Subcutaneous abdominal adipose tissue (tissue), 5 donors: ENCODE data around the gene MAP7.
"Not testable (repeated sequence)": the region's sequence is repeated elsewhere in the genome, so short reads cannot be mapped to it uniquely, and the experiment has no call there.

Experiments
- H3K27ac ChIP-seq: one replicate; pipeline ENCODE4 v1.7.0; 2013; ENCODE audit warnings: low read depth, mild to moderate bottlenecking, inconsistent platforms, low read length, moderate library complexity
- H3K27me3 ChIP-seq, 5 donors: one replicate each; pipeline ENCODE4 v1.7.0; 2013; ENCODE audit warnings: low read length in 5 of 5, inconsistent platforms in 1 of 5; ENCODE audit not compliant: control insufficient read depth in 5 of 5, insufficient read depth in 4 of 5
- H3K36me3 ChIP-seq, 5 donors: one replicate each; pipeline ENCODE4 v1.7.0; 2013; ENCODE audit warnings: low read length in 5 of 5; ENCODE audit not compliant: control insufficient read depth in 5 of 5, insufficient read depth in 5 of 5
- H3K4me1 ChIP-seq, 5 donors: one replicate each; pipeline ENCODE4 v1.7.0; 2013; ENCODE audit warnings: low read length in 5 of 5, mild to moderate bottlenecking in 3 of 5, moderate library complexity in 1 of 5; ENCODE audit not compliant: control insufficient read depth in 5 of 5, insufficient read depth in 5 of 5
- H3K4me3 ChIP-seq, 5 donors: one replicate each; pipeline ENCODE4 v1.7.0; 2013; ENCODE audit warnings: low read length in 5 of 5, low read depth in 1 of 5
- H3K9ac ChIP-seq, 5 donors: one replicate each; pipeline ENCODE4 v1.7.0; 2013; ENCODE audit warnings: low read length in 5 of 5, mild to moderate bottlenecking in 4 of 5, moderate library complexity in 3 of 5
- H3K9me3 ChIP-seq, 5 donors: one replicate each; pipeline ENCODE4 v1.7.0; 2013; ENCODE audit warnings: low read length in 5 of 5; ENCODE audit not compliant: control insufficient read depth in 5 of 5
- donor health status: healthy.
- donor health status: healthy.
- donor health status: healthy.
- donor health status: healthy.
- donor health status: healthy.

The MAP7 gene

GRCh38 chr6:136550330-136551071 lies at the start of gene MAP7:
Gene MAP7, minus strand, starts transcription at chr6:136550422. Its CDS starts 14 bp downstream, at chr6:136550408.
- Histone ChIP-seq H3K36me3 (peaks cover 0 to 4% (median 0%) of the 10 kb centered on the region in 5 donors), H3K27ac (no peak within 1 kb of the TSS), H3K9ac (peak within 1 kb of the TSS in 4 of 5 donors; percentile 62 to 80 (median 66)), H3K9me3 (no peaks in the 10 kb centered on the region), H3K4me1 (peaks cover 0 to 17% (median 14%) of the 10 kb centered on the region in 5 donors), H3K4me3 (peak within 1 kb of the TSS; percentile 62 to 81 (median 76)), H3K27me3 (no peaks in the 10 kb centered on the region)

GRCh38 chr6:136599329-136600011 lies 49.2 kb upstream of the MAP7 start:
- Histone ChIP-seq H3K9me3 (no peaks in the 10 kb centered on the region), H3K27ac (no peak overlapping the region), H3K27me3 (no peaks in the 10 kb centered on the region), H3K9ac (no peak overlapping the region), H3K36me3 (peaks cover 5 to 33% (median 21%) of the 10 kb centered on the region in 5 donors), H3K4me1 (no peaks in the 10 kb centered on the region), H3K4me3 (no peak overlapping the region)

DNA sequence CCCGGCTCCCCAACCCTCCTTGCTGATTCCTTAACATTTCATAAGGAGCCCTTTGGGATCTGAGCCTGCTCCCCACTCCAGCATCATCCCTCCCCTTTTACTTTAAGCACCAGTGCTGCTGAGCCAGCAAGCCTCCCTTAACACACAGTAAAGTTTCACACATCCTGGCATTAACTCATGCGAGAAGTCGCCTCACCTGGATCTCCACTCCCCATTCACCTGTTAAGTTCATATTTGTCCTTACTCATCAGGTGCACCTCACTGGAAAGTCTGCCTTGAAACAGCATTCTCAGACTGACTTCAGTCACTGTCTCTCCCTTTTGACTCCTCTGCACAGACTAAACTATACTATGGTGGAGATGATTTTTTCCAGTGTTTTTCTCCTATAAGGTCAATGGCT lies 47.8 kb upstream of the MAP7 start:
- Histone ChIP-seq H3K36me3 (peaks cover 3 to 25% (median 16%) of the 10 kb centered on the region in 5 donors), H3K4me1 (no peaks in the 10 kb centered on the region), H3K27ac (no peak overlapping the region), H3K9ac (no peak overlapping the region), H3K4me3 (no peak overlapping the region), H3K27me3 (no peaks in the 10 kb centered on the region), H3K9me3 (no peaks in the 10 kb centered on the region)

DNA sequence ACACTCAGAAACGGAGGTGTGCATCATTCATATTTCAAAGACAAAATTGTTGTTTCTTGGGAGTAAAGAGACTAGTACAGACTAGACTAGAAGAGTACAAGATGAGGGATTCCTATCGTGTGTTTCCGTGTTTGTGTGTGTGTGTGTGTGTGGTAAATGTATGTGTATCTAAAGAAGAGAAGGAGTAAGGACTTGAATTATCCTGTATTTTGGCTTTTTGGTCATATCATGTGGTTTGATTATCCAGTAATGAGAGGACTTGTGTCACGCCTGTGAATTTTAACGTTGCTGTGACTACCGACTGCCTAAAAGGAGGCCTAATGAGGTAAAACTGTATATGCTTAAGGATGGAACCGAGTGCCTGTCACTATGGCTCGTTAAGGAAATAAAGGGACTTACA lies 44.4 kb upstream of the MAP7 start:
- Histone ChIP-seq H3K4me1 (no peaks in the 10 kb centered on the region), H3K27me3 (no peaks in the 10 kb centered on the region), H3K27ac (no peak overlapping the region)

GRCh38 chr6:136593748-136594490 lies 43.7 kb upstream of the MAP7 start:
- Histone ChIP-seq H3K4me3 (no peak overlapping the region), H3K4me1 (no peaks in the 10 kb centered on the region), H3K9me3 (no peaks in the 10 kb centered on the region), H3K9ac (no peak overlapping the region), H3K36me3 (peaks cover 20 to 42% (median 30%) of the 10 kb centered on the region in 5 donors), H3K27me3 (no peaks in the 10 kb centered on the region), H3K27ac (no peak overlapping the region)

More for the DNA sequence above, 44.4 kb upstream of the MAP7 start:
- Histone ChIP-seq H3K9me3 (no peaks in the 10 kb centered on the region), H3K9ac (no peak overlapping the region), H3K4me3 (no peak overlapping the region), H3K36me3 (peaks cover 12 to 39% (median 27%) of the 10 kb centered on the region in 5 donors)

DNA sequence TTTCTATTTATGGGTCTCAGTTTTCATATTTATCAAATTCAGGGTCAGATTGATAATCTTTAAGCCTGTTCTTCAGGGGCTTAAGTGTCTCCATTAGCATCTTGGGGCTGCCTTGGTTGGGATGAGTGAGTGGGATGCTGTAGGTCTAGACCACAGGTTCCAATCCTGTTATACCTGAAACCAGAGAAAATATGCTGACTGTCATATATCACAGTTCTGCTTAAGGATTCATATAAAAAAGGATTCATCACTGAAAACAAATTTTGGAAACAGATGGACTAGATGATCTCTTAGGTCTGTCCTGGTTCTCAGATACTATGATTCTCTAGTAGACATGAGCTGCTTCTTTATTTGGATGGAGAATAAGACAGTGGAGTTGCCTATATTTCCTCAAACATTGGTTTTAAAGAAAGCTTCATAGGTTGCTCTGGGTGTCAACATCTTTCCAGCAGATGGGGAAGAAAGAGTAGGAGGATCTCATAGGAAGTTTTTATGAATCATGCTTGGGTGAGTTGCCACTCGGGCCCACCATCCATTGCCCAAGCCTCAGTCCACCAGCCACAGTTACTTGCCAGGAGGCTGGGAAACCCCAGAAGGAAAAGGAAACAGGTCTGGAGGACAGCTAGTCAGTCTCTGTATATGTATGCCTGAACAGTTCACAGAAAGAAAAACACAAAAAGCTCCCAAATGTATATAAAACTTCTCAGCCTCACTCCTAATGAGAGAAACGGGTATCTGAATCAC lies 42.9 kb upstream of the MAP7 start:
- Histone ChIP-seq H3K36me3 (peaks cover 22 to 48% (median 37%) of the 10 kb centered on the region in 5 donors), H3K27ac (no peak overlapping the region), H3K9me3 (no peaks in the 10 kb centered on the region), H3K9ac (no peak overlapping the region), H3K4me1 (no peaks in the 10 kb centered on the region), H3K27me3 (no peaks in the 10 kb centered on the region), H3K4me3 (no peak overlapping the region)

DNA sequence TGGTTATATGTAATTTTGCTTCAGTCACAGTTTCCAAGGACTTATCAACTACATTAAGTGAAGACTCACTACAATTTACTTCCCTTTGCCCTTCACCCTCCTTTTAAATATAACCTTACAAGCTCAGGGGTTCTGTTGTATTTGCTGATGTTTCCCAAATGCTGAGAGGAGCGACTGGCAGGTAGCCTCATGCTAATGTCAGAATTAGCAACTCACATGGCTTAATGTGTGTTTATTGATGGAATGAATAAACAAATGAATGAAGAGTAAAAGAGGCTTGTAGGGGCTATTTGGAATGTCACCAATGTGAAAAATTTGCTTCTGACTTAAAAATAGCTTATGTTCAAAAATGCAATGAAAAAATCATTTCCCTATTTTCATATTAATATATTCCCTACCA lies 41.4 kb upstream of the MAP7 start:
- H3K9ac ChIP-seq: no peak overlapping the region
- no peak overlapping the region for H3K27ac ChIP-seq
- no peaks in the 10 kb centered on the region for H3K9me3 ChIP-seq
- H3K4me3 ChIP-seq: no peak overlapping the region
- no peaks in the 10 kb centered on the region for H3K27me3 ChIP-seq
- H3K36me3 ChIP-seq: peaks cover 22 to 46% (median 43%) of the 10 kb centered on the region in 5 donors
- H3K4me1 ChIP-seq: peaks cover 0 to under 1% (median 0%) of the 10 kb centered on the region in 5 donors

GRCh38 chr6:136590846-136591245 lies 40.6 kb upstream of the MAP7 start:
- not testable (repeated sequence) for H3K27ac ChIP-seq, H3K4me3 ChIP-seq, H3K9ac ChIP-seq, H3K4me1 ChIP-seq, H3K9me3 ChIP-seq, H3K27me3 ChIP-seq
- peaks cover 22 to 44% (median 39%) of the 10 kb centered on the region in 5 donors for H3K36me3 ChIP-seq

DNA sequence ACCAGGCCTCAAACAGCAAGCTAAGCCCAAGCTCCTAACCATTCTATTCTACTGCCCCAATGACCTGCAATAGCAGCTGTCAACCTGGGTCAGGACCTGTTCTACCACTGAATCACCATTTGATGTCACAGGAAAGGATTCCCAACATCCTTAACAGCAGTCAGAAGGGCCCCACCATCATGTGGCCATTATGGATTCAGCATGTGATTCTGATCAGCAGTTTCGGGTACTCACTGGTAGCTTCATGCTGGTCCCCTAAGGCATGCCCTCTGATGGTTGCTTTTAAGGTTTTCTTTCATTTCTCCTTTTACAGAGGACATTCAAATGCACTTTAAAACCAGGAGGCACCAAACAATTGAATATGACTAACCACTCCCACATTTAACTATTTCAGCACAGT lies 37.3 kb upstream of the MAP7 start:
- H3K4me3 ChIP-seq: no peak overlapping the region
- H3K9ac ChIP-seq: no peak overlapping the region
- H3K4me1 ChIP-seq: peaks cover 0 to 16% (median 8%) of the 10 kb centered on the region in 5 donors
- H3K27ac ChIP-seq: no peak overlapping the region
- H3K9me3 ChIP-seq: no peaks in the 10 kb centered on the region
- no peaks in the 10 kb centered on the region for H3K27me3 ChIP-seq
- peaks cover 22 to 42% (median 39%) of the 10 kb centered on the region in 5 donors for H3K36me3 ChIP-seq
